Bronchial epithelial cell (primary cell): Measurements from ENCODE around the gene VSTM2L. TPM values are rescaled to one million over a fixed set of nuclear protein-coding genes. Genes with fewer than 3 reads are reported as not detected.

Experiments
- DNase-seq: peaks from one replicate; pipeline ENCODE4 v3.0.0-alpha.2; 2010; ENCODE audit warnings: low read depth
- FAIRE-seq: peaks from 2 replicates; lab custom pipeline; 2011; peaks lifted over from hg19 to GRCh38; lab: Jason Lieb, UNC
- H3K27me3 ChIP-seq: 2 replicates; pipeline ENCODE4 v1.5.1; 2011; ENCODE audit warnings: low read length; ENCODE audit not compliant: control insufficient read depth, insufficient read depth
- H3K36me3 ChIP-seq: 2 replicates; pipeline ENCODE4 v1.5.1; 2011; ENCODE audit warnings: low read length; ENCODE audit not compliant: control insufficient read depth, insufficient read depth
- H3K4me3 ChIP-seq: 2 replicates; pipeline ENCODE4 v1.5.1; 2011; ENCODE audit warnings: mild to moderate bottlenecking, low read depth, low read length, control low read depth
- total RNA-seq: library from RNA; depleted of rRNA; stranded (reverse); fragments of >200 nt; gene quantifications from 2 replicates; pipeline ENCODE4 v1.2.1, GENCODE V29; 2014
- TF ChIP-seq, protein P1 (sequence below): IDR thresholded peaks from 2 replicates; pipeline ENCODE4 v1.5.1; 2011; ENCODE audit warnings: mild to moderate bottlenecking, moderate library complexity, low read length, control low read depth, inconsistent platforms; ENCODE audit not compliant: insufficient read depth, severe bottlenecking

The VSTM2L gene
- total RNA-seq, 1 donor from 2014 or later, result 5.0 TPM

DNA sequence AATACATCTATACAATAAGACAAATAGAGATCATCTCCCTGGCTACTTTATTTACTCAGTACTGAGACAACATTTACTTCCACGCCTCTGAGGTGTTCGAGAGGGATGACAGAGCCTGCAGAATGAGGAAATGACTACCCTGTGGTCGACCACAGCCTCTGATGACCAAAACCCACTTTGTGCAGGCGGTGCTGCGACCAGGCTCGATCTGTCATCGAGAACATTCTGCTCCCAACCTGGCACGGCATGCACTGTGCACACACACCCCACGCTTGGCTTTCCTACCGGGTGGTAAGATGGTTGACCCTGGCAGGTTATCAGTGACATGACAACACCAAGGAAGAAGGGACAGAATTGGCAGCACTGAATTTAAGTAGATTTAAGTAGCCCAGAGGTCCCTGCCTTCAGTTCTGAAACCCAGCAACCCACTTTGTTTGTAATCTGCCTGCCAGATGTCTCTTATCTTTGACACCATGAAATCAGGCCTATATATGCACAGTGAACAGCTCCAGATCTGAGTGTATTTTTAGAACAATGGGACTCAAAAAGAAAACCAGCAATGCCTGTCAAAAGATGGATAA is 87.7 kb downstream of the VSTM2L start:
- DNase-seq (peak; percentile 96), FAIRE-seq (no peak)
- Histone ChIP-seq H3K36me3 (peaks cover 7% of the 10 kb centered on the region), H3K4me3 (no peak overlapping the region), H3K27me3 (no peaks in the 10 kb centered on the region)
- TF ChIP-seq, protein P1, sequence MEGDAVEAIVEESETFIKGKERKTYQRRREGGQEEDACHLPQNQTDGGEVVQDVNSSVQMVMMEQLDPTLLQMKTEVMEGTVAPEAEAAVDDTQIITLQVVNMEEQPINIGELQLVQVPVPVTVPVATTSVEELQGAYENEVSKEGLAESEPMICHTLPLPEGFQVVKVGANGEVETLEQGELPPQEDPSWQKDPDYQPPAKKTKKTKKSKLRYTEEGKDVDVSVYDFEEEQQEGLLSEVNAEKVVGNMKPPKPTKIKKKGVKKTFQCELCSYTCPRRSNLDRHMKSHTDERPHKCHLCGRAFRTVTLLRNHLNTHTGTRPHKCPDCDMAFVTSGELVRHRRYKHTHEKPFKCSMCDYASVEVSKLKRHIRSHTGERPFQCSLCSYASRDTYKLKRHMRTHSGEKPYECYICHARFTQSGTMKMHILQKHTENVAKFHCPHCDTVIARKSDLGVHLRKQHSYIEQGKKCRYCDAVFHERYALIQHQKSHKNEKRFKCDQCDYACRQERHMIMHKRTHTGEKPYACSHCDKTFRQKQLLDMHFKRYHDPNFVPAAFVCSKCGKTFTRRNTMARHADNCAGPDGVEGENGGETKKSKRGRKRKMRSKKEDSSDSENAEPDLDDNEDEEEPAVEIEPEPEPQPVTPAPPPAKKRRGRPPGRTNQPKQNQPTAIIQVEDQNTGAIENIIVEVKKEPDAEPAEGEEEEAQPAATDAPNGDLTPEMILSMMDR, result no peak

DNA sequence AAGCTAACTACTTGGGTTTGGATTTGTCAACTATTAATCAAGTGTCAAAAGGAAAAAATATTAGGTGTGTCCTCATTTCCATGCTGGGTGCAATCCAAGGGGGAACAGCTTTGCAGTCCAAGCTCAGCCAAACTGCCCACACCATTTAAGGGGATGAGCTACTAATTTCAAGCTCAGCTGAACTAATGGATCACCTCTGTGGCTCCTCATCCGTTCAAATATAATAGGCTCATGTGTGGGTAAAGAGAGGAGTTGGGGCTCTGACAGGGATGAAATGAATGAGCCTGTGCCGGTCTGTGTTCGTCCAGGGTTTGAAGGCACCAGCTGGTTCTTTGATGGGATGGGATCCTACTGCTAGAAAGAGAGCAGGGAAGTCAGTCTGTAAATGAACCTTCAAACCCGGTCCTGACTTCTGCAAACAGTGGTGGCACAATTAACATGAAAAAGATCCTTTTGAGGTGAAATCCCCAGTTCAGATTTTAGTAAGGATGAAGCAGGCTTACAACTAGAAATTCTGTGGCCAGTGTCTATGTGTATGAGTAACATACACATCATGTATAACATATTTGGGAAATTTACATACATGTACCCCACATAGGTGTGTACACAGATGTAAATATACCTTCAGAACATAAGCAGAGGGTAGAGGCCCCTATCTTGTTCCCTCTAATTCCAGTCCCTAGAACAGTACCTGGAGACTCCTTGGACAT is 88.4 kb downstream of the VSTM2L start:
- Histone ChIP-seq H3K27me3 (no peaks in the 10 kb centered on the region), H3K4me3 (no peak overlapping the region), H3K36me3 (peaks cover 12% of the 10 kb centered on the region)
- peak; percentile 9 for DNase-seq
- TF ChIP-seq, protein P1, result no peak
- no peak for FAIRE-seq

DNA sequence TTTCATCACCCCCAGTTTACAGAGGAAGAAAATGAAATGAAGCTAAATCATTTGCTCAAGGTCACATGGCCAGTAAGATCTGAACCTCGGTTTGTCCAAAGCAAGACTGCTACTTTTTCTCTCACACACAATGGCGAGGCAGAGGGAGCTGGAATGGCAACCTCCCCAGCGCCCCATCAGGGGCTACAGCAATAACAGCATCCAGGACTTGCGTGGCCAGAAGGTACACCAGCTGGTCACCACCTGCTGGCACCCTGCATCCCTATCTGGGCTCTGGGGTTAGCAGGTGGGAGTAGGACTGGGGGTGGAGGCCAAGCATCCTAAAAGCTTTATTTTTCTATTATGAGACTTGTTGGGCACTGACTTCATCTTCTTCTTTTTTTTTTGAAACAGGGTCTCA is 89.0 kb downstream of the VSTM2L start:
- DNase-seq, result no peak
- no peak for FAIRE-seq
- Histone ChIP-seq H3K4me3 (no peak overlapping the region), H3K27me3 (no peaks in the 10 kb centered on the region), H3K36me3 (peaks cover 16% of the 10 kb centered on the region)
- TF ChIP-seq, protein P1, result no peak

DNA sequence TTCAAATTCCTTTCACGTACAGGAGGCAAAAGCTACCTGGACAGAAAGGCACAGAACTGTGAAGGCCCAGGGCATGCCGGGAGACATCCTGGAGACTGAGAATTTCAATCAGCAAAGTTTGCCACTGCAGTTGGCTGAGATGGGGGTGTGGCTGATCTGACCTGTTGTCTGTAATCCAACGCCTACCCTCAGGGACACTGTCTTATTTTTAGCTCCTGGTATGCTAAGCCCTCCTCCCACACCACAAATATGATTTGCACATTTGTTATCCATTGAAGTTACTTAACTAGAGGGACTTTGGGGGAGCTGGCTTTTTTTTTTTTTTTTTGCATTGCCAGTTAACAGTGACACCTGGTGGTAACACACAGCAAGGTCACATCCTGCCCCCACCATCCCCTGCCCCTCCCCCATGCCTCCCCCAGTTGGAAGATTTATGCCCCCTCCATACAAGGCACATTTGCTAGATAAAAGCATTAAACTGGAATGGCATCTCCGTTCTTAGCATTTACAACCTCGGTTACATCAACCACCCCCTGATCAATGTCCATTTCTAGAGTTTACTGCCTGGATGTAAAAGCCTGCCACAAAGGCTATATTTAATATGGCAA is 90.0 kb downstream of the VSTM2L start:
- no peak for FAIRE-seq
- Histone ChIP-seq H3K27me3 (no peaks in the 10 kb centered on the region), H3K36me3 (peaks cover 17% of the 10 kb centered on the region), H3K4me3 (no peak overlapping the region)
- TF ChIP-seq, protein P1, result peak; percentile 51
- DNase-seq, result peak; percentile 92

DNA sequence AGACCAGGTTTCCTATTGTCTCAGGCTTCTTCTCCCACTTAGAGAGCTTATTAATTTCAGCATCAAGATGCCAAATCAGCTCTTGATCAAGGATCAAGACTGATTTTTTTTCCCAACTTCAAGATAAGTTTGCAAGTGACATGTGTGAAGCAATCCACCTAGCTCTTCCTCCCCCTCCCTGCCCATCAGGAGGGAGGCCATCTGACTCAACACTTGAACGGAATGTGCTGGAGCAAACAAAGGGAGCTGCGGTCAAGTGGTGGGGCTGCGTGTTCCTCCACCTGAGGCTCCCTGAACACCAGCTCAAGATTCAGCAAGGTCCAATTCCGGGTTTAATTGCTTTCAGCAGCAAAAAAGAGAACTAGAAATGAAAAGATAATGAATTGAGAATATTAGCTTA is 91.6 kb downstream of the VSTM2L start:
- H3K36me3 ChIP-seq, result peaks cover 23% of the 10 kb centered on the region
- H3K4me3 ChIP-seq, result no peak overlapping the region
- H3K27me3 ChIP-seq, result no peaks in the 10 kb centered on the region
- TF ChIP-seq, protein P1, result no peak
- peak; percentile 28 for FAIRE-seq
- DNase-seq, result peak; percentile 91

Other genes with a start within 250 kb of the VSTM2L start
- gene CTNNBL1, start 209.1 kb upstream of the VSTM2L start, total RNA-seq, result 27.1 and 30.0 TPM in 2 replicates
- gene TTI1, start 130.3 kb downstream of the VSTM2L start, total RNA-seq, result 14.6 and 14.7 TPM in 2 replicates
- 18.7 and 25.0 TPM in 2 replicates for gene RPRD1B, start 130.6 kb downstream of the VSTM2L start, total RNA-seq